GM18868 (cell line): ENCODE results near the gene HECW1.

Experiments
- ATAC-seq: cut with Tn5 transposase; IDR thresholded peaks from one replicate; pipeline ENCODE4 v1.9.1; 2021; ENCODE audit warnings: mild to moderate bottlenecking, moderate library complexity; ENCODE audit not compliant: unreplicated experiment

Gene HECW1

DNA sequence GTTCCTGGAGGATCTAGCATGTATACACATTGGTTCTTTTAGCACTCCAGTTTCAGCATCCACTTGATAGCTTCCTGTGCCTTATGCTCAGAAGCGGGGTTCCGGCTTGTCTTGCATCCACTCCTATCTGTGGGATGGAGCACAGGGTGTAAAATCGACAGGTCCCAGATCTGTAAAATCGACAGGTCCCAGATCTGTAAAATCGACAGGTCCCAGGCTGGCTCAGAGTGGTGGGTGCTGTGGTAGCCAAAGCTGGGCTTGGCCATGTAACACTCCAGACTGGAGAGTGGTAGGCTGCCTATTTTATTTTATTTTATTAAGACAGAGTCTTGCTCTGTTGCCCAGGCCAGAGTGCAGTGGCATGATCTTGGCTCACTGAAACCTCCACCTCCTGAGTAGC, 30.3 kb downstream of the HECW1 start:
- no peak for ATAC-seq

DNA sequence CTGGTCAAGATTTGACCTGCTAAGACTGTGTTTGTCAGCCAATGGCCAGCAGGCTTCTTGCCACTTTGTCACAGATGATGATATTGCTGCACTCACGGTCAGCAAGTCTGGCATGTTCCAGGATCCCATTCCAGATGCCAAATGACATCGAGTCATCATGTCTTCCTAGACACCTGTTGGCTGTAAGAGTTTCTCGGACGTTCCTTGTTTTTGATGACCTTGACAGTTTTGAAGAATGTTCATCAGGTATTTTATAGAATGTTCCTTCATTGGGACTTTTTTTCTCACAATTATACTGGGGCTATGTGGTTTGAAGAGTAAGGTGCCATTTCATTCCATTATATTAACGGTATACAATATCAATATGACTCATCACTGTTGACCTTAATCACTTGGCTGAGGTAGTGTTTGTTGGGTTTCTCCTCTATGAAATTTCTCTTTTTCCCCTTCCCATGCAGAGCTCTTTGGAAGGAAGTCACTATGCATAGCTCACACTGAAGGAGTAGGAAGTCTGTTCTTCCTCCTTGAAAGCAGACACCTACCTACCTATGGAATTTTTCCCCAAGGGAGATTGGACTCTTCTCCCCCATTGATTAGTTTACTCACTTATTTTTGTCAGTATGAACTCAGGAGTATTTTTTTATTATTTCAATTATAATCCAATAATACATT, 31.6 kb downstream of the HECW1 start:
- no peak for ATAC-seq

DNA sequence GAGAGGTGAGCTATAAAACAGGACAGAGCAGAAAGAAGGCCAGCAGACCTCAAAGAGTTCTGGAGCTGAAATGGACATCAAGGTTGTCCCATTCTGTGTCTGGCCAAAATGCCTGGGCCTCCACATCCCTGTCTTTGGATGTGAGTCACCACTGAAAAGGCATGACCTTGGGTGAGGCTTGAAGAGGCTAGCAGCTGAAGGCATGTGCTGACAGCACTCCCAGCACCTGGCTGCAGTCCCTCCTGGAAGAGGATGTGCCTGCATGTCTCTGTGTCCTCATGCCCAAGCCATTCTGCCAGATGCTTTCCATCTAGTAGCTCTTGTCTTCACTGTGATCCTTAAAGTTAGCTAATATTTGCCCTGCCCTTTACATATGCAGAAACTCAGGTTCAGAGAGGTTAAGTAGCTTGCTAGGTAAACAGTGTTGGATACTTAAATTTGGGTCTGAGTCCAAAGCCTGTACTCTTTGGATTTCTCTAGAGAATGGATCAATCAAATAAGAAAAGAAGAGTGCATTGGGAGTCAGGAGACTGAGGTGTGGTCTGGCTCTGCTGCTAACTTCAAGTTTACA, 35.8 kb downstream of the HECW1 start:
- no peak for ATAC-seq

DNA sequence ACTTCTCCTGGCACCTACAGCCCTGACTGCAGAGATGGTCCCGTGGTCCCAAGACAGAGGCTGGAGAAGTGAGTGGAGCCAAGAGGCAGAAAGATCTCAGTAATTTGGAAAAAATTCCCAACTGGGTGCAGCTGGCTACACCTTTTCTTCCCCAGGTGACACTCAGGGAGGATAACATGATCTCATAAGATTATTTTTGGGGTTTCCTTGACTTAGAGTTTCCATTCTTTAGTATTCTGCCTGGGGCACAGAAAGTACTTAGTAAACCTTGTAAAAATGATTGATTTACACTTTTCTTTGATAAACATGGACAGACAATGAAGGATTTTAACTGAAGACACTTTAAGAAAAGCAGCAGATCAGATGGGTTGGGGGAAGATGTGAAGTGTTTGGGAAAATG, 38.6 kb downstream of the HECW1 start:
- no peak for ATAC-seq

DNA sequence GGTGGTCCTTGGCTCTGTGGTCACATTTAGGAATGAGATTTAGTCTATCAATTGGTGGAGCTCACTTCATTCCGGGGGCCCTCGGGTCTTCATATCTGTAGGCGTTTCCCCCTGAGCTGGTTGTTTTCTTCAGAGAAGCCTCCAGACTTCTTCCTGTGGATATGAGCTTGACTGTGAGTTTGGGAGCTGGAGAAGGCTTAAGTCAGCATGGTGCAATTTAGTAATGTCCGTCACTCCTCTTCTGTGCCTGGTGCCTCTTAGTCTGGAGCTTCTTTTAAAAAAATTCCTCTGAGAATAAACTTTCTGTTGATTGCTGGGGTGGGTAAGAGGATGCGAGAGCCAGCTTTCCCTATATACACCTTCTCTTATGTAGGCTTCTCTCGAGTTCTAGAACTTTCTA, 40.2 kb downstream of the HECW1 start:
- ATAC-seq: no peak

DNA sequence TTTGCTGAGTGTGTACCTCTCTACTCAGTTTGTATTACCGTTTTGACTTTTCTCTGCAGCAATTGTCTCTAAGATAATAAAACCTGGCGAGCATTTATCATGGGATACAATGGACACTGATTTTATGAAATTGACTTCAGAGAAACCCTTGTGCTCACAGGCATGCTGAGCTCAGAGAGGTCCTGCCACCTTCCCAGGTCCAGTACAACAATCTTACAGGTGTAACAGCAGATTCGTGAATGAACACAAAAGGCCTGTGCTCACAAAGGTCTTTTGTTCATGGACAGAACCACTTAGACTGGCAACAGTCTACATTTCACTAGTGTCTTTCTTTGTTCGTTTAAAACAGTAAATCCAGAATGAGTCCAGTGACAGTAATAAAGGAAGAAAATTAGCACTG, 43.2 kb downstream of the HECW1 start:
- no peak for ATAC-seq

DNA sequence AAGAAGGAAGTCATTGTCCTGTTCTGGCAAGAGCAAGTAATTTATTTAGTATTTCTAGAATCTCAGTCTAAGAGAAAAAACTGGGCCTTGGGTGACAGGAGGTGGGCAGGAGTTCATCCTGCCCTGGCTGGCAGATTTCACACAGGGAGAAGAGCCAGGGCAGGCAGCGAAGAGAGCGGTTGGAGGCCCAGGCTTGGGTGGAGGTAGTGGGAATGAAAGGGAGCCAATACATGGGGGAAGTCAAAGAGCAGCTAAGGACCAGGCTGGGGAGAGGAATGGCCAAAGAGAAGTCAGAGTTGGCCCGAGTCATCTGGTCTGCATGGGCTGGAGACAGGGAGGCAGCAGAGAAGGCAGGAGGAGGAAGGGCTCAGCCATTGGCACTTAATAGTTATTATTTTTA, 51.4 kb downstream of the HECW1 start:
- ATAC-seq: no peak

DNA sequence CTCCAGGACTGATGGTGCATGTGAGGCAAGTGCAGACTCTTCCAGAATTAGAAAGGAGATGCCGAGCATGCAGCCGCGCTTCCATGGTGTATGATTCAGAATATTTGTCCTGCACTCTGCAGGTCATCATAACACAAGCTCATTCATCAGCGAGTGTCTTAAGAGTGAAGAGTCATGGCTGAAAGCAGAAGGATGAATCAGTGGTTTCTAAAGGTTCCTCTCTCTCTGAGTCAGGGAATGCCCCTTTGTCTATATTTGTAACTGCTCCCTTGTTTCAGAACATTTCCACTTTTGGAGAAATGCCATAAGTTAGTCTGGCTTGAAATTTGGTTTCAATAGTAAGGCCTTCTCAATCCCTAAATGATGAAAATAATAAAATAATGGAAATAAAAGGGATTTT, 52.3 kb downstream of the HECW1 start:
- peak; percentile 98 for ATAC-seq

DNA sequence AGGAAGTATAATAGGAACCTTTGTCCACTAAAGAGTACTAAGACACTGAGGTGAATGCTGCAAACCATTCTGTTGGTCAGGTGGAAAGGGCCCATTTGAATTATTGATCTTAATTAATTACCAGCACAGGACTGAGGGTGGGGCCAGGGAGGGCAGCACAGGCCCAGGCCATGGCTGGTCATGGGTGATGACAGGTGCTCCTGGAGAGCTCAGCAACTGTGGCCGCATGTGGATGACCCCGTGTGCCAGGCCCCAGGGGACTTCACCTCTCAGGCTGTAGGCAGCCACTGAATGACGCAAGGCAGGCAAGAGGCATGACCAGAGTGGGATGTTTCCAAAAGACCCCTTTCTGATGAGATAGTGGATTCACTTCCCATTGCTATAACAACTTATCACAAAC, 54.2 kb downstream of the HECW1 start:
- ATAC-seq: no peak

DNA sequence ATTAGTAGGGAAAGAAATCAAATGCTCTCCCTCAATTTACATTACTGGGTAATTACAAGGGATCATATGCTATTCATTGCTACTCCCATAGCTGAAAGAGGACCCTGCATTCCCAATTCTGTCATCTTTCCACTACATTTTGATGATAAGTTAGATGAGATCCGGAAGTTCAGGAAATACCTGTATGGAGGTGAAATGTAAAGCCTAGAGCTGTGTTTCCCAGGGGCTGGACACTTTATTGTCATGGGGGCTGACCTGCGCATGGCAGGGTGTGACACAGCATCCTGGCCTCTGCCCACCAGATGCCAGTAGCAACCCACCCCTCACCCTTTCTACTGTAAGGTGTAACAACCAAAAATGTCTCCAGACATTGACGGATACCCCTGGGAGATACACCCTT, 56.6 kb downstream of the HECW1 start:
- ATAC-seq: no peak

DNA sequence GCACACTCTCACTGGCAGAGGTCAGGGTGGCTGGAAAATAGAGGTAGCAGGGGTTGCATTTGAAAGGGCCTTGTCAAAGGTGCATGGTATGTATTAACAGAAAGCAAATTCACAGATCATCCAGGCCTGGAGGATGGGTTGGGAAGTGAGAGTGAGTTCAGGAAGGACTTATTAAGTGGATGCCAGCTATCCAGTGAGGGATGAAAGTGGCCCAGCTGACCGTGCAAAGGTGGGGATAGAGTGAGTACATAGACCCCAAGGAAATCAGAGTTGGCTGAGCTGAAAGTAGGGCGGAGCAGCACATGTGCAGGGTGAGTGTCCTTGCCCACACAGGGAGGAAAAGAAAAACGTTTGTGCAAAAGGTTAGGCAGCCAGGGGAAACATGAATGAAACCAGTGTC, 58.1 kb downstream of the HECW1 start:
- ATAC-seq: no peak

DNA sequence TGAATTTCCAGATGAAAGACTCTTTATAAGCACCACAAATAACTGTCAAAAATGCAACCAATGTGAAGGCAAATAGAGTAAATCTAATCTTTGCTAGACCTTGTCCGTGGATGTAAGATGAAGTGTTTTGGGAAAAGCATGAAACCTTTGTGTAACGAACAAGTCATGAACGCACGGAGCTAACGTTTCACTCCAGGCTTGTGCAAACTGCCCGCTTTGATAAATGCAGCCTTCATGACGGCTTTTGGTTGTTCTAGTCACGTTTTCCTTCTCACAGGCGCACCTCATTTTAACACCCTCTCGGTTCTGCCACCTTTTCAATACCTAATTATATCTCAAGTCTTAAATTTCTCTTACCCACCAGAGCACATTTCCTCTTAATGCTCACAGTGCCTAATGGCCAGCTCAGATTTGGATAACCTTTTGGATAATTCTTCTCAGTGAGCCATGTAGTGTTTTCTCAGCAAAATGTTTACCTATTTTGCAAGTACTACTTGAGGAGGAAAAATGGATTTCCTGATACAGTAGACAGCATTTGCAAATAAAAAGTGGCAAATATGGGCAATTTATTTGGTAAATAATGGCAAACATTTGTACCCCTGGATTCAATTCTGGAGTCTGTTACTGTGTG, 63.2 kb downstream of the HECW1 start:
- ATAC-seq: no peak

DNA sequence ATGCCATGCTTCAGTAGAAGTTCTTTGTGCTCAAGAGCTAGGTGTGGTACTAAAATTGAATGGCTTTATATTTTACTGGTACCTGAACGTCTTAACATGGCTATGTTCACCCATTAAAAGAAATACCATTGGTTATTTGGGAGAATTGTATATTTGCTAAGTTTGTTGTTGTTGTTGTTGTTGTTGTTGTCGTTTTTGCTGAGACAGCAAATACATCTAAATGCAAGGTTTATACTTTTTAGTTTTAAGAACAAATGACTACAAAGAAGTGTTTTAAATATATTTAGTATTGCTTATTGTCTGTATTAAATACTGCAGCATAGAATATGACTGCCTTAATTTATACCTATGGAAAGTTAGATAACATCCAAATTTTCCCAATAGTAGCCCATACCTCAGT, 66.9 kb downstream of the HECW1 start:
- no peak for ATAC-seq

DNA sequence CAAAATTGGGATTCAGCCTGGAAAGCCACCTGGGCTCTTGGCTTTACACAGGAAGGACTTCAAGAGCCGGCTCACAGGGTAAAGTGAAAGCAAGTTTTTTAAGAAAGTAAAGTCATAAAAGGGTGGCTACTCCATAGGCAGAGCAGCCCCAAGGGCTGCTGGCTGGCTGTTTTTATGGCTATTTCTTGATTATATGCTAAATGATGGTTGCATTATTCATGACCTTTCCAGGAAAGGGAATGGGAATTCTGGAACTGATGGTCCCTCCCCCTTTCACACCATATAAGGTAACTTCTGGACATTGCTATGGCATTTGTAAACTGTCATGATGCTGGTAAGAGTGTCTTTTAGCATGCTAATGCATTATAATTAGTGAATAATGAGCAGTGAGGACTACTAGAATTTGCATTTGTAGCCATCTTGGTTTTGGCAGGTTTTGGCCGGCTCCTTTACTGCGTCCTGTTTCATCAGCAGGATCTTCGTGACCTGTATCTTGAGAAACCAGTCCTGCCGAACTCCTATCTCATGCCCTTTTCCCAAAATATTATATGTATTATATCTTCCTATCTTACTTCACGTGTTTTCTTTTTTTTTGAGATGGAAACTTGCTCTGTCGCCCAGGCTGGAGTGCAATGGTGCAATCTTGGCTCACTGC, 80.5 kb downstream of the HECW1 start:
- ATAC-seq: no peak

DNA sequence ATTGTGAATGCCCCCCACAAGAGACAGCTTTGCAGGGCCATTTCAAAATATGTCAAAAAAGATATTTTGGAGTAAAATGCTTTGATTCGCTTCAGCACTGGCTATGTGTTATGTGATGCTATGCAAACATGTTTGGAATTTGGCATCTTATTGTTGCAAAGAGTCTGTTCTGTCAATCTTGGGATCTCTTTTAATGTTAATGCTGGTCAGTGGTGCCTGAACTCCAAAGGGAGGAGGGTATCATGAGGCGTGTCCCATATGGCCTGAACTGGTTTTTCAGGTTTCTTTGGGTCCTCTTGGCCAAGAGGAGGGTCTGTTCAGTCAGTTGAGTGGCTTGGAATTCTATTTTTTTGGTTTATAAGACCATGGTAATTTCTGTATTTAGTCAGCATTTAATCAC, 81.4 kb downstream of the HECW1 start:
- ATAC-seq: no peak

DNA sequence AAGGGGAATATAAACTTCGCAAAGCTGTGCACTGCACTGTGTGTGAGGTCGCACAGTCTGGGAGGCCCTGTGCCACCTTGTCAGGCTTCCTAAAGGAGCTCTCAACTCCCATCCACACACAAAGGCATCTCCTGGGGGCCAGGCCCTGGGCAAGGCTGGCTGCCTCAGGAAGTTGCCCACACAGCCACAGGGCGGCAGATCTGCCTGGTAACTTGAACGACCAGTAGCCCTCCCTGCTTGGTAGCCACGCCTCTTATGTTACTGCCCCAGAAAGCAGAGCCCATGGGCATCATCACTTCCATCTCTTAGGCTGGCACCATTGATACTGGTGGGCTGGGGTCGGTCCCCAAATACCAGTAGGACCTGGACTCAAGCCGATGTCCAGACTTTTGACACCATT, 82.8 kb downstream of the HECW1 start:
- no peak for ATAC-seq

DNA sequence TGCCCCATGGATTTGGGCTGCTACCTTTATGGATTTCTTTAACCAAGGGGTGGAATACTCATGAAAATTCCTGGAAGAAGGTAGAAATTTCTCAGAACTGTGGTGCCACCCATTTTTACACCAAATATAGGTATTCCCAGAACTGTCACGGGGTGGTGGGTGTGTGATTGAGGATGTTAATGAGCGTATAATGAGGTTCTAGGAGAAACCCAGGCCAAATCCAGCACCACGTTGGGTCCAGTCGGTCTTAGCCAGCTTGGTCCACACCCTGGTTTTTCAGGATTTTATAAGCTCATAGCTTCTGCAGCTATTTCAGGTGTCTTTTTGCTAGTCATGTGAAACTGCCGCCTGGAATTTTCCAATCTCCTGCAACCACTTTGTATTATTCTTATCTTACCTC, 83.3 kb downstream of the HECW1 start:
- ATAC-seq: no peak

DNA sequence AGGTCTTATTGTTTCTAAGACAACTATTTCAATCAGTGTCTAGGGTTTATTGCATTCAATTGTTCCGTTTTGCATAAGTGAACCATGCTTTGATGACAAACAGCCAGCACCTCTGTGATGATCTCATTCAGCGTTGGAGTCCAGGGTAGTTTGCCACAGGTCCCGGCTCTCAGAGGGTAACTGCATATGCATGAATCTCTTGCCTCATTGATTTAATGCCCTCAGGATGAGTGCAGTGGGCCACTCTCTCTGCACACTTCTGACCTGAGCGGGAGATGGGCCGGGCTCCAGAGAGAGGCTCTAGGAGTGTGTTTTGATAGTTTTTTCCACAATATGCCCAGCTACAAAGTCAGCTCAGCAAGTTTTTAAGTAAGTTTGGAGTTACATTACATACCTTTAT, 83.9 kb downstream of the HECW1 start:
- no peak for ATAC-seq

DNA sequence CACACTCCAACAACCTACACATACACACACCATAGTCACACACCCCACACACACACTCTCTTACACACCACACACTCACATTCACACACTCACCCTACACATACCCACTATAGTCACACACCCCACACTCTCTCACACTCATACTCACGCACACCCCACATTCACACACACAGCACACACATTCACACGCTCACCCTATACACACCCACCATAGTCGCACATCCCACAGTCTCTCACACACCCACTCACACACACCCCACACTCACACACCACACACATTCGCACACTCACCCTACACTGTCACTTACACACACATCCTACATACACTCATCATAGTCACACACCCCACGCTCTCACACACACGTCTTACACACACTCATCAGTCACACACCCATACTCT, 85.6 kb downstream of the HECW1 start:
- no peak for ATAC-seq

DNA sequence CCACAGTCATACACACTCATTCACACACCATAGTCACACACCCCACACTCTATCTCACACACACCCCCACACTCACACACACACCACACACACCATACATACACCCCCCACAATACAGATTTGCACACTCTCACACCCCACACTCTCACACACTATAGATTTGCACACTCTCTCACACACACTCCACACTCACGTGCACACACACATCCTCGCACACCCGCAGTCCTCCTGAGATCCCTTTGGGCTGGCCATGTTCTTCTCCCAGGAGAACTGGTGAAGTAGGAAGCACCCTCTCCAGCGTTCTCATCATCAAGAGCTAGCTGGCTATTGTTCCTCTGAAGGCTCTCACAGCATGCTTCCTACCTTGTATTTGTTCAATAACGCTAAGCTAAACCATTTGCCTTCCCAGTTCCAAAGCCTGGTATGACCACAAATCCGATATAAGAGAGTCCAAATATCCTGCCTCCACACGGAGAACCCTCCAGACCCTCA, 86.2 kb downstream of the HECW1 start:
- ATAC-seq: no peak

DNA sequence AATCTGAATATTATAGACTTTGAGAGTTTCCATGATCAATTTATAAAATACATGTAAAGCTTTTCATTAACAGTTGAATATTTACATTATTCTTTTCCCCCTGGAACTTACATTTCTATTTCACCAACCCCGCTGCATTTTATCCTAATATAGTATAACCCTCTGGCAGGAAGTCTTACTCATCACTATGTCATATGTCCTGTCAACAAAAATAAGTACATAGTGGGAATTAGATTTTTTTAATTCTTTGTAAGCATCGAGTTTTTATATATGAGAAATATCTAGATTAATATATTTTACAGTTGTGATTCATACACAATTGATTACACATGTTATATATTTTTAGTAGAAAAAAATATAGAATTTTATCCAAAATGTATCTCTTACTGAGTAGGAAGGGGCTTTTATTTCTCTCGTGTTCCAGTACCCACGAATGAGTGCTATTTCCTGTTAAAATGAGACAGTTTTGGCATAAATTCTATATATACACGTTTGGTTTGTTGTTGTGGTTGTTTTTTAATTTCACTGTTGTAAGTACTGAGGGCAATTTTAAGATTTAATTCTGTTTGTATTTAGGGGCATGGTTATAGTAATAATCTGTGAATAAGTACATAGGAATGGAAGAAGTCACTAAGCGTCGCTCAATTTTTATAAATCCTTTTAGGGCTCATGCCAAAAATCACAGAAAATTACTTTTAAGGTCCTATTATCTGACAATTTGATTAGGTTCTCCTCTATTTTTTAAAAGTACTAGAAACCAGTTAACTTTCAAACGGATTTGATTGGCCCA, 87.1 kb downstream of the HECW1 start:
- no peak for ATAC-seq
